Fibroblast of villous mesenchyme (primary cell): ENCODE results near the gene MALL. TPM values are rescaled to one million over a fixed set of nuclear protein-coding genes. Genes with fewer than 3 reads are reported as not detected.

Source experiments
- DNase-seq: peaks from one replicate; pipeline ENCODE4 v3.0.0-alpha.2; 2010; ENCODE audit warnings: low read depth
- H3K4me3 ChIP-seq: 2 replicates; pipeline ENCODE4 v1.5.1; 2011; ENCODE audit warnings: low read depth, mild to moderate bottlenecking, low read length
- CTCF ChIP-seq: IDR thresholded peaks from 2 replicates; pipeline ENCODE4 v1.5.1; 2012; ENCODE audit warnings: low read depth, mild to moderate bottlenecking, low read length; ENCODE audit not compliant: insufficient read depth
- total RNA-seq: library from RNA; depleted of rRNA; stranded (reverse); fragments of >200 nt; gene quantifications from 2 replicates; pipeline ENCODE4 v1.2.3, GENCODE V29; 2012

The MALL gene
- total RNA-seq, 1 donor: 2.2 TPM

- no peak overlapping the region for H3K4me3 ChIP-seq
- TF ChIP-seq CTCF: no peak
- DNase-seq: no peak
Measured at GRCh38 chr2:110146945-110147332, 31.3 kb upstream of the MALL start.

GRCh38 chr2:110146183-110146944 is 30.7 kb upstream of the MALL start:
- no peak for DNase-seq
- no peak overlapping the region for H3K4me3 ChIP-seq
- no peak for TF ChIP-seq CTCF

DNA sequence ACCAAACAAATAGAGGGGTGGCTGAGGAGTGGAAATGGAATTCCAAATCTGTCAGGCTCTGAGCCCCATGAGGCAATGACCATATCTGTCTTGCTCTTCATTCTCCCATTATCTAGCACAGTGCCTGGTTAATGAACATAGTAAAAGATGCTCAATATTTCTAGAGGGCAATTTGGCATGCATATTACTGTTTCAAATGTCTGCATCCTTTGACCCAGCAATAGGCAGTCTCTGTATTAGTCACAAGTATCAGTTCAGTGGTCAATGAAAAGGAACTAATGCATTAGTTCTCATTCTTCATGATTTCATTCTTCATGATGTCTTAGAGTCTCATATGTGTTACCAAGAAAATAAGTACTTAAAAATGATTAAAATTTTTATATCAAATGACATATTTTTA is 28.4 kb upstream of the MALL start:
- DNase-seq: no peak
- no peak for TF ChIP-seq CTCF

GRCh38 chr2:110140401-110140800 is 24.8 kb upstream of the MALL start:
- no peak overlapping the region for H3K4me3 ChIP-seq
- DNase-seq: no peak
- TF ChIP-seq CTCF: no peak

More for the DNA sequence above, 28.4 kb upstream of the MALL start:
- no peak overlapping the region for H3K4me3 ChIP-seq

- H3K4me3 ChIP-seq: no peak overlapping the region
- no peak for TF ChIP-seq CTCF
- DNase-seq: no peak
Measured at GRCh38 chr2:110134025-110134424, 18.4 kb upstream of the MALL start.

DNA sequence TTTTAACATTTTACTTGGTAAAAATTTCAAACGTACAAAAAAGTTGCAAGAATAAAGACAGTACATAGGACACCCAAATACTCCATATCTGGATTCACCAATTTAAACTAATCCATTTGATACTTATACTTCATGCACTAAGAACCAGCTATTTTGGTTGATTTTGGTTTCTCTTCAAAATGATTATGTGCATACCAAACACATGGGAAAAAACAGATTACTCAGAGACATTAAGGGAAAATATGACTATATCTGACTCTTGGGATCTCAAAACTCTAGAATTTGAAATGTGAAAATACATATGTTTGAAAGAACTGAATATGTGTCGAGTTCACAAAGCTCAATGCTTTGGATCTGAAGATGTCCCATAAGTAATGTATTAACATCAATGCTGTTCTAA is 15.5 kb upstream of the MALL start:
- no peak for TF ChIP-seq CTCF
- no peak for DNase-seq
- H3K4me3 ChIP-seq: no peak overlapping the region

GRCh38 chr2:110130757-110131156 is 15.1 kb upstream of the MALL start:
- TF ChIP-seq CTCF: no peak
- DNase-seq: no peak
- H3K4me3 ChIP-seq: no peak overlapping the region
